MM.1S (cell line): ENCODE data around the gene SLC44A5.

ENCODE experiments used
- EZH2 ChIP-seq: fragments of 300-600 bp; sonication (generic); optimal IDR thresholded peaks from 2 replicates; pipeline ENCODE3; 2017; ENCODE audit warnings: low read depth, mild to moderate bottlenecking, antibody characterized with exemption, low read length, mixed read lengths
- TF ChIP-seq, protein P1 (sequence below): fragments of 300-600 bp; sonication (generic); IDR thresholded peaks from 2 replicates; pipeline ENCODE4 v1.5.1; 2016; ENCODE audit warnings: antibody characterized with exemption, low read length, mixed read lengths

DNA sequence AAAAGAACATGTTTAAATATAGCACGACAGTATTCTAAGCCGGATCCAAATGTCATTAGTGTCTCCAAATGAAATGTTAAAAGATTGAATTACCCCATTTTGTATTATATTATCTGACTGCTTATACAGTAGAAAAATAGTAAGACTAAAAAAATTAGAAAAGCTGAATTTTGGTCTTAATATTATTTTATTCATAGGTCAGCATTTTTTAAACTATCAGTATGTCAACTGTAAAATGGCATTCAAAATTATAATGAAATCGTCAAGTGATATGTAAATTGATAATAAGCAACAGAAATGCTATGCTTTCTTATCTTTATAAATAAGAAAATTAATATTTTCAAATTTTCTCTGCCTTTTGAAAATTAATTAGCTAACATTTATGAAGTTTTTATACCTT is 16.6 kb downstream of the SLC44A5 start:
- no peak for TF ChIP-seq EZH2
- TF ChIP-seq, protein P1, sequence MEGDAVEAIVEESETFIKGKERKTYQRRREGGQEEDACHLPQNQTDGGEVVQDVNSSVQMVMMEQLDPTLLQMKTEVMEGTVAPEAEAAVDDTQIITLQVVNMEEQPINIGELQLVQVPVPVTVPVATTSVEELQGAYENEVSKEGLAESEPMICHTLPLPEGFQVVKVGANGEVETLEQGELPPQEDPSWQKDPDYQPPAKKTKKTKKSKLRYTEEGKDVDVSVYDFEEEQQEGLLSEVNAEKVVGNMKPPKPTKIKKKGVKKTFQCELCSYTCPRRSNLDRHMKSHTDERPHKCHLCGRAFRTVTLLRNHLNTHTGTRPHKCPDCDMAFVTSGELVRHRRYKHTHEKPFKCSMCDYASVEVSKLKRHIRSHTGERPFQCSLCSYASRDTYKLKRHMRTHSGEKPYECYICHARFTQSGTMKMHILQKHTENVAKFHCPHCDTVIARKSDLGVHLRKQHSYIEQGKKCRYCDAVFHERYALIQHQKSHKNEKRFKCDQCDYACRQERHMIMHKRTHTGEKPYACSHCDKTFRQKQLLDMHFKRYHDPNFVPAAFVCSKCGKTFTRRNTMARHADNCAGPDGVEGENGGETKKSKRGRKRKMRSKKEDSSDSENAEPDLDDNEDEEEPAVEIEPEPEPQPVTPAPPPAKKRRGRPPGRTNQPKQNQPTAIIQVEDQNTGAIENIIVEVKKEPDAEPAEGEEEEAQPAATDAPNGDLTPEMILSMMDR, result no peak
